GM10847 (cell line): ENCODE measurements around the gene CHI3L2.

ENCODE experiments used
- POLR2A ChIP-seq: IDR thresholded peaks from 2 replicates; pipeline ENCODE4 v1.6.1; 2011; ENCODE audit not compliant: insufficient read length; ENCODE audit errors: extremely low read depth

Gene CHI3L2

GRCh38 chr1:111252786-111253185 lies 25.3 kb downstream of the CHI3L2 start:
- TF ChIP-seq POLR2A = no peak

DNA sequence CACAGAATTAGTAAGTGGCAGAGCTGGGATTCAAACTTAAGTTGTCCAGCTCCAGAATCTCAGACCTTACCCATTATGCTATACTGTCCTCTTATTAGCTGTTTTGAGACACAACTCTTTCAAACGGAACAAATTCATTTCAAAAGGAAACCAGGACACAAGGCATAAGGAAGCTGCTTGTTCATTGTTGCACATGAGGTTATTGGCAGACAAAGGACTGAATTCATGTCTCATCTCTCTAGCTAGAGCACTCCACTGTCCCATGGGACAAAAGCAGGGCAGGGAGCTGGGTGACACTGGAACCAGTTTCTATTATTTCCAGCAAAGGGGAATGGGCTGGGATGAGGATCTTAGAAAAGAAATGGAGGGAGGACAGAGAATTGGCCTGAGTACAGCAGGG lies 26.4 kb downstream of the CHI3L2 start:
- no peak for TF ChIP-seq POLR2A

- TF ChIP-seq POLR2A = no peak
Measured at GRCh38 chr1:111256988-111257658, 29.6 kb downstream of the CHI3L2 start.

DNA sequence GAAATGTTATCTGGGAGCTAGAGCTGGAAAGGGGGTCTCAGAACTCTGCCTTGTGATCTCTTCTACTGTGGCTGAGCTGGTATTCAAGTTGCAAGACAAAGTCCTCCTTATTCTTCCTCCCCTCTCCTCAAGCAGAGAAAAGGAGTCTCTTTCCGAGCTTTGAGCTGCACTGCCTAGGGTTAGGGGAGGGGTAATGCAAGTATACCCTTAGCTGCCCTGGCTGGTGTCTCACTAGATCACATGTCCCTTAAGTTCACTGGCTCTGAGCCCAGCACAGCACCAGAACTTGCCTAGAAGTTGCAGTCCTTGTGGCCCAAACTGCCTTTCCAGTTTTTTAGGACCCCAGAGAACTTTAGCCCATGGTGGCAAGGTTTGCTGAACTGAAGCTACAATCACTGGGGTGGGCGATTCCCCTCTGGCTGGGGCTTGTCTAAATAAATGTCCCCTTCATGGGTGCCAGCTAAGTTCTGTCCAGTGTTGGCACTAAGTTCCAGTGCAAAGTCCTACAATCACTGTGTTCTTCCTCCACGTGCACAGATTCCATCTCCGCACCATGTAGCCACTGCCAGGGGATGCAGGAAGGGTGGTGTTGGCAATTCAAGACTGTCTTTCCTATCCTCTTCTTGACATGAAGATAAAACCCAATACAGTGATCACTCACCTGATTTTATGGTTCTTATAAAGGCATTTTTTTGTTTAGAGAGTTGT lies 40.4 kb downstream of the CHI3L2 start:
- TF ChIP-seq POLR2A = no peak

DNA sequence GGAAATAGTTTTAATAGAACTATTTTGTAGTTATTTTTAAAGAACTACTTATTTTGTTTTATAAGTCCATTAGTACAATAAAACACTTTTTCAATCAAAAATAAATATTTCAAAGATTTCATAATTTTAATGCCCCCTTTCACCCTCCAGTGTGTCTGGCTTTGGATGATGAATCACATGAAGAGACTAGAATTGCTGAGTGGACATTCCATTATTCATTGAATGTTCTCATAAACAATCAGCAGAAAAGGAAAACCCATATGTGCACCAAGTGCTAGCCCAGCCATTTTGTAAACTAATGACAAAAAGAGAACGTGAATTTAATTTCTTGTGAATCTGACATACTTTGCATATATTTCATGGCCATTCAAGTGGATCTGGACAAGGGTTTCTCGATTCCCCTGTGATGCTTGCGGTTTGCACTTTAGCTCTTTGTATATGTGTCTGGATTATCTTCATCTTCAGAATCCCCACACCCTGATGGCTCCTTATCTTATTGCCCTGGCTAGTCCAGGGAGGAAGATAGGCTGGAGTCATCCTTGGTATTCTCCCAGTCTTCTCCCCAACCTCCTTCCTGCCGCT lies 42.4 kb downstream of the CHI3L2 start:
- no peak for TF ChIP-seq POLR2A

DNA sequence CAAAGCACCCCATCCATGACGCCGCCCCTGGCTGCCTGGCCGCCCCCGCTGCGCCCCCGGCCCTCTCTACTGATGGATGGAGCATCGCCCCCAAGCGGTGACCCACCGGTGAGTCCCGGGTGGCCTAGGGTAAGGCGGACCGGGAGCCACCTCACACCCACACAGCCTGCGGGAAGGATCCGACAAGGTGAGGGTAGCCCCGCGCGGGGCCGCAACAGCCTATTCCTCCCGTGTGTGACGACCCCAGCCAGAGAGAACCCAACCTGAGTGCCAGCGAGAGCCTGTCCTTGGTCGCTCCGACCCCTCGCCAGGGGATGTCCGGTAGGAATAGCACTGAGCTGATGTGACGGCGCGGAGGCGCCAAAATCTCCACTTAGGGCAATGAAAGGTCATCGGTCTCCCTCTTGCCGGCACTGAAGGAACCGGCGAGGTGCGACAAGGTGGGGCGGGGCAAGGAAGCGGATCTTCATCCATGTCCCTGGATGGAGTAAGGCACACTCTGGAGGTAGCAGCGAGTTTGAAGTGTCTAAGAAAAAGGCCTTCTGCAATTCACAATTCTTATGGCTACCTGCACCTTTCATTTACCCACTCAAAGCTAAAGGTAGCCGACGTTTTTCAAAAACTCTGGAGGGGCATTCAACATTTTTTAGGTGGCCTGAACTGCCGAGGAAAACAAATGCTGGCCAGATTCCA lies 43.4 kb downstream of the CHI3L2 start:
- no peak for TF ChIP-seq POLR2A

DNA sequence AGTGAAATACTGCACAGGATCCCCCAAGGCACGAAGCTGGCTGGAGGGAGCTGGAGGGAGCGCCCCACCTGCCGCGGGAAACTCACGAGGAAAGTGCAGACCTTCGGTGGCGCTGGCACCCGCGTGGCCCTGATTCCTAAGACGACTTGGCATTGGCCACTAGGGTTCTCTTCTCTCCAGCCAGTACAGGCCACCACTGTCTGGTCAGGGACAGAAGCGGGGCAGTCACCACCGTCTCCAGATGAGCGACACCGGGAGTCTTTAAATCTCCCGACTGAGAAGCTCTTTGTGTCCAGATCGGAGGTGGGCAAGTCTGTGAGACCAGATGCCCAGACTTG lies 43.9 kb downstream of the CHI3L2 start:
- TF ChIP-seq POLR2A = no peak

GRCh38 chr1:111272081-111272480 lies 44.6 kb downstream of the CHI3L2 start:
- no peak for TF ChIP-seq POLR2A

- no peak for TF ChIP-seq POLR2A
Measured at GRCh38 chr1:111274653-111275052, 47.1 kb downstream of the CHI3L2 start.

GRCh38 chr1:111275079-111275478 lies 47.6 kb downstream of the CHI3L2 start:
- no peak for TF ChIP-seq POLR2A

GRCh38 chr1:111275780-111276433 lies 48.4 kb downstream of the CHI3L2 start:
- no peak for TF ChIP-seq POLR2A

- no peak for TF ChIP-seq POLR2A
Measured at GRCh38 chr1:111279144-111279543, 51.6 kb downstream of the CHI3L2 start.

GRCh38 chr1:111280267-111280666 lies 52.8 kb downstream of the CHI3L2 start:
- TF ChIP-seq POLR2A = no peak

- no peak for TF ChIP-seq POLR2A
Measured at GRCh38 chr1:111281411-111281810, 53.9 kb downstream of the CHI3L2 start.

- no peak for TF ChIP-seq POLR2A
Measured at GRCh38 chr1:111283838-111284237, 56.3 kb downstream of the CHI3L2 start.
